Activated naive CD4-positive, alpha-beta T cell (primary cell): Measurements from ENCODE around the gene COL25A1.
"Not testable (repeated sequence)": the region's sequence is repeated elsewhere in the genome, so short reads cannot be mapped to it uniquely, and the experiment has no call there.

Experiments
- DNase-seq, 4 experiments: peaks; one replicate each; lab custom pipeline; 2025; lab: John Stamatoyannopoulos, UW

COL25A1 gene

GRCh38 chr4:109166586-109166985 is 135.9 kb downstream of the COL25A1 start:
- no peak for DNase-seq

- no peak for DNase-seq
Measured at GRCh38 chr4:109166126-109166525, 136.3 kb downstream of the COL25A1 start.

GRCh38 chr4:109164011-109164410 is 138.4 kb downstream of the COL25A1 start:
- no peak for DNase-seq

- no peak for DNase-seq
Measured at GRCh38 chr4:109163493-109163892, 139.0 kb downstream of the COL25A1 start.

- no peak for DNase-seq
Measured at GRCh38 chr4:109162759-109163158, 139.7 kb downstream of the COL25A1 start.

- DNase-seq = no peak
Measured at GRCh38 chr4:109160494-109160893, 142.0 kb downstream of the COL25A1 start.

GRCh38 chr4:109157696-109158095 is 144.8 kb downstream of the COL25A1 start:
- DNase-seq = no peak

GRCh38 chr4:109157205-109157604 is 145.3 kb downstream of the COL25A1 start:
- no peak for DNase-seq

- no peak for DNase-seq
Measured at GRCh38 chr4:109156356-109156755, 146.1 kb downstream of the COL25A1 start.

- no peak for DNase-seq
Measured at GRCh38 chr4:109155682-109156283, 146.7 kb downstream of the COL25A1 start.

GRCh38 chr4:109155084-109155483 is 147.4 kb downstream of the COL25A1 start:
- DNase-seq = no peak

GRCh38 chr4:109154424-109154823 is 148.0 kb downstream of the COL25A1 start:
- no peak for DNase-seq

- no peak for DNase-seq
Measured at GRCh38 chr4:109149836-109150235, 152.6 kb downstream of the COL25A1 start.

GRCh38 chr4:109148577-109149075 is 153.8 kb downstream of the COL25A1 start:
- DNase-seq = no peak

GRCh38 chr4:109147135-109147534 is 155.3 kb downstream of the COL25A1 start:
- DNase-seq = no peak

- DNase-seq = no peak
Measured at GRCh38 chr4:109146499-109146898, 156.0 kb downstream of the COL25A1 start.

GRCh38 chr4:109138125-109138524 is 164.3 kb downstream of the COL25A1 start:
- not testable (repeated sequence) for DNase-seq

- no peak for DNase-seq
Measured at GRCh38 chr4:109134921-109135320, 167.5 kb downstream of the COL25A1 start.

GRCh38 chr4:109134268-109134667 is 168.2 kb downstream of the COL25A1 start:
- no peak for DNase-seq

- DNase-seq = no peak
Measured at GRCh38 chr4:109131559-109131958, 170.9 kb downstream of the COL25A1 start.

GRCh38 chr4:109128589-109128988 is 173.9 kb downstream of the COL25A1 start:
- no peak for DNase-seq

- DNase-seq = no peak
Measured at GRCh38 chr4:109127866-109128265, 174.6 kb downstream of the COL25A1 start.

- no peak for DNase-seq
Measured at GRCh38 chr4:109126856-109127255, 175.6 kb downstream of the COL25A1 start.

- DNase-seq = no peak
Measured at GRCh38 chr4:109125084-109125483, 177.4 kb downstream of the COL25A1 start.
